GM19324 (cell line): Measurements from ENCODE around the gene CCNB2.
"Not testable (repeated sequence)": the region's sequence is repeated elsewhere in the genome, so short reads cannot be mapped to it uniquely, and the experiment has no call there.

ENCODE experiments used
- ATAC-seq: cut with Tn5 transposase; IDR thresholded peaks from one replicate; pipeline ENCODE4 v1.9.1; 2021; ENCODE audit warnings: mild to moderate bottlenecking, moderate library complexity; ENCODE audit not compliant: unreplicated experiment, low FRiP score

The CCNB2 gene

DNA sequence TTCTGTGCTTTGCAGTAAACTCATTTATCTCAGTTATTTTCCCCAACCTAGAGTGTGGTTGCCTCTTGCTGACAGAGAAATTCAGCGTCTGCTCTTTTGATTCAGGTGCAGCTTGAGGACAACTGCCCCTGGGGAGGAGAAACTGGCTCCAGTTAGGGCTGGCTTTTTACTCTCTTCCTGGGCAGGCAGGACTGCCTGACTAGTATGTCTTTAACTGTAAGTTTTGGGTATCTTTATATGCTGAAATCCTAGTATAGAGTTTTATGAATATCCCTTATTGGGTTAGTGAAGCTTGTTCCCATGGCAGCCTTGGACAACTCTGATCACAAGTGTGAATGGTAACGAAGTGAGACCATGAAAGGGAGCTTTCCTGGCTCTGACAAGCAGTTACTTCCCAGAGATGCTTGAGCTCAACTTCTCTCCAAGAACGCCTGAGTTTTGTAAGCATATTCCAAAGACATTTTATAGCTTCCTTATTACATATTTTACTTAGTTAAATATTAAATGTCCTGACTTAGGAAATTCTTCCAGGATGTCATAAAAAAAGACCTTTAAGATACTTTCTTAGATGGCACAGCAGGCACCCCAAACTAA is 27.1 kb downstream of the CCNB2 start:
- ATAC-seq, result no peak

DNA sequence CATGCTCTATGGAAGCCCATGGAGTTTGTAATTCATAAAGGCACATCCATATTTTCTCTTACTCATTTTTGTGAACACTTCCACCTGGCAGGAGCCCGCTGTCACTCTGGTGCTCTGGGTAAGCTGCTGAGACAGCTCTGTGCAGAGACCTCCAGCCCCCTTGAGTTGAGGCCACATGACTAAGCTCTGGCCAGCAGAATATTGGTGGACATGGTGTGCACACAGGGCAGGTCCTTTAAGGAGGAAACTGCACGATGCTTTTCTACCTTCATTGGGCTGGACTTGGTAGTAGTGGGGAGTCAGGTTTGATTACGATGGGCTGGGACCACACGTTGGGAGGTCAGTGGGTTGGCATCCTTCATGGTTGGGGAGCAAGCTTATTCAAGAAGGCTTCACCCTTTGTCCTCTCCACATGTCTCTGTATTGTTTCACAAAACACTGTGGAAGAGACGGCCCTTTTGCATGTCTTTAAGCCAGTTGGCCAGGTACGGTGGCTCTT is 29.0 kb downstream of the CCNB2 start:
- no peak for ATAC-seq

DNA sequence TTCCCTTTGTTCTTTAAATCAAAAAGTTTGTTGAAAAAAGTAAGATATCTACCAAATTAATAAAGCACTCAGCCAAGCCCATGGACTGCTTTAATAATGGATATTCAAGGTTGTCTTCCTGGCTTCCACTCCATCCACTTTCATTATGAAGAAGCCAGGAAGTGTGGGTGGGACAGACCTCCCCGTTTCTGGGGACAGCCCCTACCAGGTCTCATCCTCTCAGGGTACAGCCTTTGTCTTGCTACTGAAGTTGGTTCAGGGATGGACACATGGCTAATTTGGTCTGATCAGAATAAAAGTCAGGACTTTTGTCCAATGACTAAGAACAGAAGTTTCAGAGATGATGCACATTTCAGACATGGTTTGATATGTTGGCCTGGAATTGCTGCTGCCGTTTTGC is 32.6 kb downstream of the CCNB2 start:
- no peak for ATAC-seq

DNA sequence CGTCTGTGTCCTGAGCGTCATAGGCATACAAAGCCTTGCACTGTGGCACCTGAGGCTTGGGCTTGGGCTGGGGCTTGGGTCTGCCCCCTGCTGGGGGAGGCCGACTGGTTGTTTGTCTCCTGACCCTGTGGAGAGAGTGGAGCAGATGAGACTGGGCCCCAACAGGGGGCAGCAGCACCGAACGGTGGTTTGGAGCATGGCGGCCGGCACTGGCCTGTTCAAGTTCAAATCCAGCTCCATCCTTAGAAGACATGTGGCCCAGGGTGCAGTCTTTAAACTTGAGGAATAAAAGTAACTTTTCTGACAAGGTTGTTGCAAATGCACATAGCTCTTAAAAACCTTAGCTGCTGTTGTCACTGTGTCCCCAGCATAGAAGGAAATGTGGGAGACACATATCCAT is 33.3 kb downstream of the CCNB2 start:
- no peak for ATAC-seq

DNA sequence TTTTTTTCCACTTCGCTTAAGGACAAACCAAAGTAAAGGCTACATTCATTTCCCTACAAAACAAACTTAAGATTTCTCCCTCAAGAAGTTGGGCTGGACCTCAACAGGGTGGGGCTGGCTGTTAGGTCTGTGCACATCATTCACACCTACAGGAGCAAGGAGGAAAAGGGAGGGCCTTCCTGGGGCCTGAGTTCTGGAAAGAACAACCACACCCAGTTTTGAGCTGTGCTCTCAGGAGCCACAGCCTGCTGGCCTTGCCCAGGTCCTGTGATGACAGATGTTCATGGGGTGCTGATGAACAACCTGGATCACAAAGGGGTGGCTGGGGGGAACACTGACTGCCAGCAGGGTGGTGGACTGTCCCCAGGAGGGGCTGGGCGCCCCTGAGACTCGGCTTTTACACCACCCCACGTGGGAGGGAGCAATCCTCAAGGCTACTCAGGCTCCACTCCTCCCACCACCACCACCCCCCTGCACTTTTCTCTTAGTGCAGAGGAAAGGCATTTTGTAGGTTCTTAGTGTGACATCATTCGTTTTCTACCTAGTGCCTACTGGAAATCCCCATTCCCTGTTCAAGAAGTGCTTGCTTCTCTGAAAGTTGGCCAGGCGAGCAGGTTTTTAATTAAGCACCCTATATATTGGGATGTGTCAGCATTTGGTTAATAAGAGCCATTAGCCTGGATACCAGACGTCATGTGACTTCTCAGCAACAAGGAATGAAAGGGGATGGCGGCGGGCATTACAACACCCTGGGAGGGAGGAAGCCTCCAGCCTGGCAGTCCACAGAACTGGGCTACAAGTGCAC is 35.7 kb downstream of the CCNB2 start:
- no peak for ATAC-seq

DNA sequence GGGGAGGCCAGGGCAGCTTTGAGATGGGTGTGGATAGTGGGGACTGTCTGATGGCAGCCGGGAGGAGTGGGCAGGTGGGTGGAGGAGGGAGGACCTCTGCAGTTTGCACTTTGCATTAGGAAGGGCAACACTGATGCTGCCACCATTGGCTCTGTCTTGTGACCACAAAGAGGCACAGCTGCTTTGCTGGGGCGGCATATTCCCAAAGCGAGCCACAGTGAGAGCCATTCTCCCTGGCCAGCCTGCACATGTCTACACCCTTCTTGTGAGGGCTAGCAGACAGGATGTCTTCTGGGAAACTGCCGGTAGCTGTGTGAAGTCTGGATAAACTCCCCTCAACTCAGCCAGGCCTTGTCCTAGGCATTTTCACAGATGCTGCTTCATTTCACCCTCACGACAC is 38.3 kb downstream of the CCNB2 start:
- ATAC-seq, result no peak

DNA sequence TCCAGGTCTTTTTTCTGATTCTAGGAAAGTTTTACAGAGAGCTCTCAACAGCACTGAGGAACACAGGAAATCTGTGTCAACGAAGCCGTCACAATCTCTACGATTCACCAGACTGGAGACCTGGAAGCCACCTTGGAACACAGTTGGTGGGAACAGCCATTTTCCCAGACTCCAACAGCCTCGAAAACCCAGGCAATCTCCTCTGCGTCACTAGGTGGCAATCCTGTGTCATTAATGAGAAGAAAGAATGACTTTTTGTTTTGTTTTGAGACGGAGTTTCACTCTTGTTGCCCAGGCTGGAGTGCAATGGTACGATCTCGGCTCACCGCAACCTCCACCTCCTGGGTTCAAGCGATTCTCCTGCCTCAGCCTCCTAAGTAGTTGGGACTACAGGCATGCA is 39.6 kb downstream of the CCNB2 start:
- ATAC-seq, result not testable (repeated sequence)

DNA sequence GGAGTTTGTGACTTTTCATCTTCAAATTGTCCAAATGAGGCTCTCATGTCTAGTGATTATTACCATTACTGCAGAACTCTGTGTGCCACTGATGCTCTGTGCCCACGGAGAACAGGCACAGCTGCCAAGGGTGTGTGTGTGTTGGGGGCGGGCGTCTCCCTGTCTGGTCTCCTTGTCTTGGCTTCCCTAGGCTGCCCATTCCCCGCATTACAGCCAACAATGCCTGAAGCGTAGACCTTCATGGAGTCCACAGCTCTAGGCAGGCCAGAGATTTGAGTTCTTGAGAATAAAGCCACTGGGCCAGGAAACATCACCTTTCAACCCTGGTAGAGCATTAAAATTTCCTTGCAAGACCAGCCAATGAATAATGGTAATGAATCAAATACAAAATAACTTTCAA is 42.7 kb downstream of the CCNB2 start:
- ATAC-seq, result no peak

DNA sequence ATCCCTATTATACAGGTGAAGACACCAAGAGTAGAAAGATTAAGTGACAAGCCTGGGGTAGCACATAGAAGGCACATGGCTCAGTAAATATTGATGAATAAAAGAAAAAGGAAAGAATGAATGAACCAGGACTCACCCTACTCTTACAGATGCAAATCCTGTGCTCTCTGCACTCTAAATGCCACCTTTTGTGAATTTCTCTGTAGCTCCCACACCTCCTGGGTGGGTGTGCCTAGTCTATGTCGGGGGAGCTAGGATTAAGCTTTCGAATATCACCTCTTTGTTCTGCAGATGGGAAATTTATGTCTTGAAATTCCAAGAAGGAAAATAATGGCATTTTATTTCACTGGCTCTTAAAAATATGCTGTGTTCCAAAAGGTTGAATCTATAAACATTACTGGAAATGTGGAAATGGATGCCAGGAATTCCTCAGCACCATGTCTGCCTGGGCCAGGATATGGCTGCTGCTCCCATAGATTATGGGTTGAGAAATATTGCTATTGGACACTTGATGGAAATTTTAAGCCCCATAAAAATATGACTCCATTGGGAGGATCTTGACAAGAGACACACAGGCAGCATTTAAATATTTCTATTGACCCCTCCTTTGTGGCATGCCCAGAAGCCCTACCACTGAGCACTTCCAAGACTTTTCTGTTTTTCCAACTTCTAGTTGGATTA is 43.3 kb downstream of the CCNB2 start:
- no peak for ATAC-seq

DNA sequence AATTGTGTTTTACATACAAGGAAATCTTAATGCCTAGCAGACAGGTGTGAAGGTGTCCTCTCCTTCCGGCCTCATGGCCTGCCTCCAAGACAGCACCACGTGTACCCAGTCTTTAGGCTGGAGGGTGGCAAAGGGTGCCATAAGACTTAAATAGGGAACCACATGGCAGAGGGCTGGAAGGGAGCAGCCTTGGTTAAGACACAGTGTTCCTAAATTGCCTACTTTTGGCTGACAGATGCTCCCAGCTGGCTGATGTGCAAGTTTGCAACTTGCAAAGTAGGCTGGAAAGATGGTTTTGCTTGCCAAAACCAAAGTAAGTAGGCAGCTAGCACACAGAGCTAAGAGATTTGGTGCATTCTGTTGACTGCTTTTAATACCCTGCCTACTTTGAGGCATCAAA is 45.2 kb downstream of the CCNB2 start:
- ATAC-seq, result no peak

DNA sequence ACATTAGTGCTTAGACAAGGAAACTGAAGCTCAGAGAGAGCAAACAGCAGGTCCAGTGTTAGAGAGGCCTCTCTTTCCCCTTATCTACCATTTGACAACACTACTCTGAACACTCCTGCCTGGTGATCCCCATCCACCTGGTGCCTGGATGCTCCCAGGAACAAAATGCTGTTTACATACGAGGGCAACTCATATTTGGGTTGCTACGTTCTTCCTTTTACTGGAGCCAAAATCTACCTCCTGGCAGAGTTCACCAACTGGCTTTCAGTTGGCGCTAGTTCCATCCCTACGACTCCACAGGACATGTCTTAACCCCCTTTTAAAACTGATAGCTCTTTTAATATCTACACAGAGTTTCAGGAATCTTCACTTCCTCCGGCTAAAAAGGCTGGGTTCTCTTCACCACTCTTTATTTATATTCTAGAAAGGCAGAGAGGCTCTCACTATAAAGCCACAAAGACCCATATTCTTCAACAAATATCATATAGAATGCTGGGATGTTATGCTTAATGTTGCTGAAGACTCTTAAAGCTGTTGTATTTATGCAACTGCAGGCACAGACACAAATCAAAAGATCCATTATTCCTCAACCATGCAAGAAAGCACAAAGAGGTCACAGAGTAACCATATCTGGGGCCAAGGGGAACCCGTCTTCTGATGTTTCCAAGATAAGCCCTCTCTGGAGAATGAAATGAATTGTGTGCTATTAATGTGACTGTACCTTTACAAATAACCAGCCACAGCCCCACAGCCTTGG is 47.9 kb downstream of the CCNB2 start:
- ATAC-seq, result no peak

DNA sequence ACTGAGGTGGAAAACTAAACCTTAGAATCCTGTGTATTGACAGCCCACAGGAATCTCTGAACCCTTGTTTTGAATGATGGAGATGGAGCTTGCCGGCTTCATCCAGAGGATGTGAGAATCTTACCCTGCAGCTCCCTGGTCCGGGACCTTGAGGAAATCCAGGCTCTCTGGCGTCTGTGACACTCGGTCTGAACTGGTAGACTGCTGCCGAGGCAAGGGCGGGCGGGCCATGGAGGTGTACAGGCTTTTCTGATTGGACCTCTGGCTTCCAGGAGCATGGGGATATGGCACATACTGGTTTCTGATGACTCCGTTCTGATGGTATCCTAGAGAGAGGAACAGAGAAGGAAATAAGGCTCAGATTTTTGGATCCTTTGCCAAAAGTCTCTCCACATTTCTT is 48.5 kb downstream of the CCNB2 start:
- ATAC-seq, result no peak

DNA sequence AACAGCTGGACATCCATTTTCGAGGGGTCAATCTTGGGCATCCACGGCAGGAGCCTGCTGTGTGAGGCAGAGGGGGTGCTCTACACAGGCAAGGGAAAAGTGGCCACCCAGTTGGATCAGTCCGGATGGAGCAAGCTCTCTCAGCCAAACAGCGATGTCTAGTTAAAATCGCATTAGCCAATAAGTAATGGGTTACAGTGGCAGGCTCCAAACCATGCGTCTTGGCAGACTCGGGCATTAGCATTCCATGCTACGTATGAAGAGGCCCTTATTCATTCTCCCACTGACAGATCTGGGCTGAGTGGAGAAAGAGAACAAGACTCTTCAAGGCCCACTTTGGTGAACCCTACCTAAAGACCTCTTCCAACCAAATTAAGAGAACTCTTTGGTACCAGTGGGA is 49.3 kb downstream of the CCNB2 start:
- ATAC-seq, result no peak

DNA sequence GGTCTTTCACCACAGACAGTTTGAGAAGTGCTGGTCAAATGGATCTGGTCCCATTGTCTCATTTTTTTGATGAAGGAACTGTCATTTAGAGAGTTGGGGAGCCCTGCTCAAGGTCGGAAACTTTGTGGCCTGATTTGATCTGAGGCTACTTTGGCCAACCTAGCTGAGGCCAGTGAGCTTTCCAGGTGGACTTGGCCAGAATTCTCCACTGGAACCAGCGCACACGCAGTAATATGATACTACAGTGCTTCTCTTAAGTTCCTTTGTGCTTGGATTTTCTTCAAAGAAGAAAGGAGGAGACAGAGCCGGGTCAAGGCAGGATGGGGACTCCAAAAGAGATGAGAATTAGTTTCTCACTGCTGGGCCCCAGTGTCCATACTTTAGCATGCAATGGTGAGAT is 50.5 kb downstream of the CCNB2 start:
- no peak for ATAC-seq

DNA sequence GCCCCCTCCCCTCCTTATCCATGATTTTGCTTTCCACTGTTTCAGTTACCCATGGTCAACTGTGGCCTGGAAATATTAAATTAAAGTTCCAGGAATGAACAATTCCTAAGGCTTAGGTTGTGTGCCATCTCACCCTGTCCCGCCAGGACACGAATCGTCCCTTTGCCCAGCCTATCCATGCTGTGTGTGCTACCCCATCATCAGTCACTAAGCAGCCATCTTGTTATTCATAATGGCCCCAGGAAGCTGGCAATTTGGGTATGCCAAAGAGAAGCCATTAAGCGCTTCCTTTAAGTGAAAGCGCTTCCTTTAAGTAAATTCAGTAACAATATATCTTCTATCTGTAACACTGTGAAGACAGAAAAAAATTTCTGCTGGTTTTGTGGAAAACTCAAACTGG is 52.5 kb downstream of the CCNB2 start:
- no peak for ATAC-seq

DNA sequence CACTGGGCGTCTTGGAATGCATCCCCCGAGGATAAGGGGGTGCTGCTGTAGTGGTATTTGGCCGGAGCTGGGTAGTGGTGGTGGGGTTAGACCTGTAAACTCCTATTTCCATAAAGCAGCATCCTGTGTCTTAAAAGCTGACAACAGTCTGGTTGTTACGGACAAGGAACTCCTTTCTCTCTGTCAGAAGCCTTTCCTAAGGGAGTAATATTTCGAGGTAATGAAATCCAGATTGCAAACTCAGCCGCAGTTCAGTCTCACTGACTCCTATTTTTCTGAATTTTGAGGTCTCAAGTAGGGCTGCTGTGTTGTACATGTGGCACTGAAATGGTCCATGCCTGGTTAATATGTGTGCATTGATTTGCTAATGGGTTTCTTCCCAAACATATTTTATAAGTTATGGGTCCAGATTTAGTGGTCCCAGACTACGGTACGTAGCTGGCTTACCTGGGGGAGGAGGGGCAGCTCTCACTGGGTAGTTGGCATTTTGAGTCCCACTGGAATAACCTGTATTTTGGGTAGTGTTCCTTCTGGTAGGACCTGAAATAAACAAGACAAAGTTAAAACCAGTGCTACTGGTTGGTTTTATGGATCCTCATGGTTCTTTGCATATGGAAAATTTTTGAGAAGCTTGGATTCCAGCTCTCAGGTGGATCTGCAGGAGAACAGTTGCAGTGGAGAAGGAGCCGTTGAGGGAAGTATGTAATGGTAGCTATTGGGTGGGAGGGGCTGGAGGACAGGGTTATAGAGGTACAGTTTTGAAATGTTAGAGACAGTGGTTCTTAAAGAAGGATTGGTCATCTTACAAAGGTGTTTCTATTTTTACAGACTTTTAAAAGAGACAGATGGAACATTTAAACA is 53.1 kb downstream of the CCNB2 start:
- no peak for ATAC-seq

DNA sequence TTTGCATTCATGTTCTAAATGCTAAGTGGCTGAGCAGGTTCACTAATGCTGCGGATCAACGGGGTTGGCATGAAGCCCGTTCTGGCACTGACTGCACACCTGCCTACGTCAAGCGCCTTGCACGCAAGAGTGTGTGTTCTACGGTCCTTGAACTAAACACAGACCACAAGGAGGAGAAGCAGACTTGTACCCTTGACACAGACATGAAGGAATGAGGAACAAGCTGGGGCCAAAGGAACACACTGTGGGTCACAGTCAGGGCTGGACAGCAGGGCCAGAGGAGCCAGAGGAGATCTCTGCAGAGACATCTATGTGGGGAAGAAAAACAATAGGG is 53.7 kb downstream of the CCNB2 start:
- no peak for ATAC-seq

DNA sequence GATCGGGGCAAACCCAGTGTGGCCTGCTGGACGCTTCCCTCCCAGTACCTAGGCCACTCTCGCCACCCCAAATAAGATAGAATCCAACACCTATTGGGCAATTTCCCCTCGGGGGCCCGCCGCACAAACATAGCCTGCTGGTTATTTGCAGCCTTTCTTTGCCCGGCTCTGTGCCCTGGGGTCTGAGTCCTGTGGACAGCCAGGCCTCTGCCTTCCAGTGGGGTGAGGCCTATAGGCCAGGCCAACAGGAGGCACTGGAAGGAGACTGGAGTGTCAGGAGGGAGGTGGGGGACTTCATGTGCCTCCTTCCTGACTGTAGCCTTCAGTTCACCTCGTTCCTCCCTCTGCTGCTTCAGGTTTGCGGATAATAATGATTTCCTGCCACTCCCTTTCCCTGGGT is 54.3 kb downstream of the CCNB2 start:
- no peak for ATAC-seq

DNA sequence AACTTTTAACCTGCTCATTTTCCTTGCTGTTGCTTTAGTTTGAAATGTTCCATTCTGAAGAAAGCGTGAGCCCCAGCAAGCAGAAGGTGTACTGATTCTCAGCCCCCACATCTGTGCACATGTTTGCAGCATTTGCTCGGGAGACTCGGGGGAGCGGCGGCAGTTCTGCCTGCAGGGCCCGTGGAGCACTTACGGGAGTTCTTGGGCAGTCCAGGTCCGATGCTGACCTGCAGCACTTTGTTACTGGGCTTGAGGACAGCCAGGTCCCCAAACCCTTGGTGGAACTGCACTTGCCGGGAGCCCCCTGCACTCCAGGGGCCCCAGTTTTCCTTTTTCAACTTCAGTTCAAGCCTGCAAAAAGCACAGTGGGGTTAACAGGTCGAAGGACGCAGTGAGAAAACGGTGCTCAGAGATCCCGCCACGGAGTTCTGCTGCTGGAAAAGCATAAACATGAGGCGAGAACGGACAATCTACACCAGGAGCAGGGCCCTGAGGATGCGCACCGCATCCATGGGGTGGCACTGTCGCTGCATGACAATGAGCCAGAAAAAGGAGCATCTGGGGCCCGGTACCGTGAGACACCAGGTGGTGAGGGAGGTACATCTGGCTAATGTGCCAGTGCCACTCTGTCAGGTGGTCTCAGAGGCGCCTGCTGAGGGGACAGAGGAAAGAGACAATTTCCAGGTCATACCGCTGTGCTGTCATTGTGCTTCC is 56.1 kb downstream of the CCNB2 start:
- ATAC-seq, result no peak

DNA sequence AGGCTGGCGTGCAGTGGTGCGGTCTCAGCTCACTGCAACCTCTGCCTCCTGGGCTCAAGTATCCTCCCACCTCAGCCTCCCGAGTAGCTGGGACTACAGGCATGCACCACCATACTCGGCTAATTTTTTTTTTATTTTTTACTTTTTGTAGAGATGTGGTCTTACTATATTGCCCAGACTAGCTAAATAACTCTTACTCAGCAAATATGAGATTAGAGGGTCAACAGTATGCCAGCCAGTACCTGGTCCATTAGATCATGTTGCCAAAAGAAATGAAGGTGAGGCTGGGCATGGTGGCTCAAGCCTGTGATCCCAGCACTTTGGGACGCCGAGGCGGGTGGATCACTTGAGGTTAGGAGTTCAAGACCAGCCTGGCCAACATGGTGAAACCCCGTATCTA is 57.1 kb downstream of the CCNB2 start:
- not testable (repeated sequence) for ATAC-seq
